Ishikawa (cell line): ENCODE measurements around the gene WDR48.

Source experiments
- CEBPB ChIP-seq: IDR thresholded peaks from 2 replicates; pipeline ENCODE4 v1.6.1; 2012
- CREB1 ChIP-seq: IDR thresholded peaks from 2 replicates; pipeline ENCODE4 v1.6.1; 2012; ENCODE audit warnings: low read depth
- EGR1 ChIP-seq: IDR thresholded peaks from 2 replicates; pipeline ENCODE4 v1.6.1; 2012
- EP300 ChIP-seq: IDR thresholded peaks from 2 replicates; pipeline ENCODE4 v1.6.1; 2012; ENCODE audit warnings: borderline replicate concordance
- FOXM1 ChIP-seq: IDR thresholded peaks from 2 replicates; pipeline ENCODE4 v1.6.1; 2012; ENCODE audit warnings: low read depth, borderline replicate concordance
- MAX ChIP-seq: IDR thresholded peaks from 2 replicates; pipeline ENCODE4 v1.6.1; 2012
- NFIC ChIP-seq: IDR thresholded peaks from 2 replicates; pipeline ENCODE4 v1.6.1; 2012
- RAD21 ChIP-seq: IDR thresholded peaks from 2 replicates; pipeline ENCODE4 v1.6.1; 2012; ENCODE audit warnings: low read depth
- REST ChIP-seq: IDR thresholded peaks from 2 replicates; pipeline ENCODE4 v1.6.1; 2012; ENCODE audit warnings: low read depth, mild to moderate bottlenecking
- TAF1 ChIP-seq: IDR thresholded peaks from 2 replicates; pipeline ENCODE4 v1.6.1; 2012; ENCODE audit warnings: low read depth, mild to moderate bottlenecking
- TCF12 ChIP-seq: IDR thresholded peaks from 2 replicates; pipeline ENCODE4 v1.6.1; 2012; ENCODE audit warnings: low read depth
- TEAD4 ChIP-seq: IDR thresholded peaks from 2 replicates; pipeline ENCODE4 v1.6.1; 2012
- USF1 ChIP-seq: IDR thresholded peaks from 2 replicates; pipeline ENCODE4 v1.6.1; 2012
- YY1 ChIP-seq: IDR thresholded peaks from 2 replicates; pipeline ENCODE4 v1.6.1; 2012; ENCODE audit warnings: low read depth
- ZBTB7A ChIP-seq: IDR thresholded peaks from 2 replicates; pipeline ENCODE4 v1.6.1; 2012; ENCODE audit warnings: low read depth

Gene WDR48

GRCh38 chr3:39106281-39106811 lies 54.5 kb downstream of the WDR48 start:
- TF ChIP-seq EGR1 (no peak), TAF1 (no peak), USF1 (no peak), REST (no peak), FOXM1 (no peak), ZBTB7A (no peak), YY1 (no peak), CREB1 (no peak), NFIC (no peak), EP300 (no peak), TCF12 (no peak)

- TF ChIP-seq TEAD4 (peak; percentile 23; the same call in 1 of the 2 replicates), RAD21 (no peak), EGR1 (no peak), USF1 (no peak), TCF12 (no peak), CEBPB (no peak), MAX (no peak), YY1 (peak; percentile 62; the same call in 1 of the 2 replicates), EP300 (no peak)
Observed at GRCh38 chr3:39106851-39107387, 55.1 kb downstream of the WDR48 start.

- TF ChIP-seq CEBPB (no peak), RAD21 (peak; percentile 9; the same call in 1 of the 2 replicates), USF1 (no peak), FOXM1 (no peak), ZBTB7A (0 out of 2 replicates have a peak, but pooled peaks have one; percentile 58), TCF12 (peak; percentile 26; the same call in 1 of the 2 replicates), EGR1 (0 out of 2 replicates have a peak, but pooled peaks have one; percentile 9), REST (peak; percentile 42), YY1 (peak; percentile 65), TAF1 (peak; percentile 37; the same call in 1 of the 2 replicates), NFIC (no peak), CREB1 (peak; percentile 83), MAX (no peak), TEAD4 (no peak), EP300 (no peak)
Observed at GRCh38 chr3:39107388-39108199, 55.8 kb downstream of the WDR48 start, which contains the start of the genes GORASP1 and TTC21A. GORASP1 (minus strand) TSS chr3:39107627; CDS start chr3:39107541, 86 bp downstream. TTC21A (plus strand) TSS chr3:39107680; CDS start chr3:39107838, 158 bp downstream.

- TF ChIP-seq FOXM1: no peak
- no peak for TF ChIP-seq NFIC
- TF ChIP-seq MAX: no peak
- no peak for TF ChIP-seq REST
- TF ChIP-seq TCF12: no peak
- no peak for TF ChIP-seq ZBTB7A
- TF ChIP-seq CREB1: no peak
- TF ChIP-seq TEAD4: no peak
- TF ChIP-seq USF1: no peak
- no peak for TF ChIP-seq RAD21
- no peak for TF ChIP-seq TAF1
- TF ChIP-seq CEBPB: no peak
- no peak for TF ChIP-seq EP300
- no peak for TF ChIP-seq YY1
- no peak for TF ChIP-seq EGR1
Observed at GRCh38 chr3:39108200-39108710, 56.4 kb downstream of the WDR48 start.
